ENCODE results near the gene BMP4.

DNA sequence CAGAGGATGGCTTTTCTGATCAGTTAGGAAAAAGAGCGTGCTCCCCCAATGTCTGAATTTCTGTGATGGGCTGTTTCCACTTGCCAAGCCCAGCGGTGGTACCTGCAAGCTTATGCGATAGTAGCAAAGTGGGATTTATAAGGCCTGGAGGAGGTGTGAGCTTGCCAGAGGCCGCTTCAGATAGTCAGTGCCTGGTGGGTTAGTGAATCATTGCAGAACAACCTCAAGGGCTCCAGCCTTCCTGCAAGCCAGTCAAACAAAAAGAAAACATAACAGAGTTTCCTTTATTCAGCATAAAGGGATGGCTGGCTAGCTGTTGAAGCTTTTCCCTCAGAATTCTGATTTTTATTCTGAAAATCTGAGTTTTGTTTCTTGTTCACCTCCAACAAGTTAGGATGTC is 7.6 kb upstream of the BMP4 start:
- TF ChIP-seq, protein P1, sequence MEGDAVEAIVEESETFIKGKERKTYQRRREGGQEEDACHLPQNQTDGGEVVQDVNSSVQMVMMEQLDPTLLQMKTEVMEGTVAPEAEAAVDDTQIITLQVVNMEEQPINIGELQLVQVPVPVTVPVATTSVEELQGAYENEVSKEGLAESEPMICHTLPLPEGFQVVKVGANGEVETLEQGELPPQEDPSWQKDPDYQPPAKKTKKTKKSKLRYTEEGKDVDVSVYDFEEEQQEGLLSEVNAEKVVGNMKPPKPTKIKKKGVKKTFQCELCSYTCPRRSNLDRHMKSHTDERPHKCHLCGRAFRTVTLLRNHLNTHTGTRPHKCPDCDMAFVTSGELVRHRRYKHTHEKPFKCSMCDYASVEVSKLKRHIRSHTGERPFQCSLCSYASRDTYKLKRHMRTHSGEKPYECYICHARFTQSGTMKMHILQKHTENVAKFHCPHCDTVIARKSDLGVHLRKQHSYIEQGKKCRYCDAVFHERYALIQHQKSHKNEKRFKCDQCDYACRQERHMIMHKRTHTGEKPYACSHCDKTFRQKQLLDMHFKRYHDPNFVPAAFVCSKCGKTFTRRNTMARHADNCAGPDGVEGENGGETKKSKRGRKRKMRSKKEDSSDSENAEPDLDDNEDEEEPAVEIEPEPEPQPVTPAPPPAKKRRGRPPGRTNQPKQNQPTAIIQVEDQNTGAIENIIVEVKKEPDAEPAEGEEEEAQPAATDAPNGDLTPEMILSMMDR (conservative IDR thresholded peaks at IDR 0.05; ENCODE audit: low read depth in 2 of 2): no peak
- TF ChIP-seq, protein P2, sequence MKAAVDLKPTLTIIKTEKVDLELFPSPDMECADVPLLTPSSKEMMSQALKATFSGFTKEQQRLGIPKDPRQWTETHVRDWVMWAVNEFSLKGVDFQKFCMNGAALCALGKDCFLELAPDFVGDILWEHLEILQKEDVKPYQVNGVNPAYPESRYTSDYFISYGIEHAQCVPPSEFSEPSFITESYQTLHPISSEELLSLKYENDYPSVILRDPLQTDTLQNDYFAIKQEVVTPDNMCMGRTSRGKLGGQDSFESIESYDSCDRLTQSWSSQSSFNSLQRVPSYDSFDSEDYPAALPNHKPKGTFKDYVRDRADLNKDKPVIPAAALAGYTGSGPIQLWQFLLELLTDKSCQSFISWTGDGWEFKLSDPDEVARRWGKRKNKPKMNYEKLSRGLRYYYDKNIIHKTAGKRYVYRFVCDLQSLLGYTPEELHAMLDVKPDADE (IDR thresholded peaks at IDR 0.05): no peak
- TF ChIP-seq POLR2AphosphoS5 (IDR thresholded peaks at IDR 0.05; ENCODE audit: low read depth): no peak
- TF ChIP-seq STAT1 (IDR thresholded peaks at IDR 0.05; ENCODE audit: unreplicated experiment): no peak
- no peak for TF ChIP-seq EZH2phosphoT487 (IDR thresholded peaks at IDR 0.05; ENCODE audit: unreplicated experiment)
- TF ChIP-seq, protein P3, sequence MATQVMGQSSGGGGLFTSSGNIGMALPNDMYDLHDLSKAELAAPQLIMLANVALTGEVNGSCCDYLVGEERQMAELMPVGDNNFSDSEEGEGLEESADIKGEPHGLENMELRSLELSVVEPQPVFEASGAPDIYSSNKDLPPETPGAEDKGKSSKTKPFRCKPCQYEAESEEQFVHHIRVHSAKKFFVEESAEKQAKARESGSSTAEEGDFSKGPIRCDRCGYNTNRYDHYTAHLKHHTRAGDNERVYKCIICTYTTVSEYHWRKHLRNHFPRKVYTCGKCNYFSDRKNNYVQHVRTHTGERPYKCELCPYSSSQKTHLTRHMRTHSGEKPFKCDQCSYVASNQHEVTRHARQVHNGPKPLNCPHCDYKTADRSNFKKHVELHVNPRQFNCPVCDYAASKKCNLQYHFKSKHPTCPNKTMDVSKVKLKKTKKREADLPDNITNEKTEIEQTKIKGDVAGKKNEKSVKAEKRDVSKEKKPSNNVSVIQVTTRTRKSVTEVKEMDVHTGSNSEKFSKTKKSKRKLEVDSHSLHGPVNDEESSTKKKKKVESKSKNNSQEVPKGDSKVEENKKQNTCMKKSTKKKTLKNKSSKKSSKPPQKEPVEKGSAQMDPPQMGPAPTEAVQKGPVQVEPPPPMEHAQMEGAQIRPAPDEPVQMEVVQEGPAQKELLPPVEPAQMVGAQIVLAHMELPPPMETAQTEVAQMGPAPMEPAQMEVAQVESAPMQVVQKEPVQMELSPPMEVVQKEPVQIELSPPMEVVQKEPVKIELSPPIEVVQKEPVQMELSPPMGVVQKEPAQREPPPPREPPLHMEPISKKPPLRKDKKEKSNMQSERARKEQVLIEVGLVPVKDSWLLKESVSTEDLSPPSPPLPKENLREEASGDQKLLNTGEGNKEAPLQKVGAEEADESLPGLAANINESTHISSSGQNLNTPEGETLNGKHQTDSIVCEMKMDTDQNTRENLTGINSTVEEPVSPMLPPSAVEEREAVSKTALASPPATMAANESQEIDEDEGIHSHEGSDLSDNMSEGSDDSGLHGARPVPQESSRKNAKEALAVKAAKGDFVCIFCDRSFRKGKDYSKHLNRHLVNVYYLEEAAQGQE (IDR thresholded peaks at IDR 0.05; ENCODE audit: unreplicated experiment): no peak
- no peak for TF ChIP-seq EZH2 (IDR thresholded peaks at IDR 0.05; ENCODE audit: low read depth, unreplicated experiment)
